ENCODE results near the gene MEGF8.

MEGF8 gene

DNA sequence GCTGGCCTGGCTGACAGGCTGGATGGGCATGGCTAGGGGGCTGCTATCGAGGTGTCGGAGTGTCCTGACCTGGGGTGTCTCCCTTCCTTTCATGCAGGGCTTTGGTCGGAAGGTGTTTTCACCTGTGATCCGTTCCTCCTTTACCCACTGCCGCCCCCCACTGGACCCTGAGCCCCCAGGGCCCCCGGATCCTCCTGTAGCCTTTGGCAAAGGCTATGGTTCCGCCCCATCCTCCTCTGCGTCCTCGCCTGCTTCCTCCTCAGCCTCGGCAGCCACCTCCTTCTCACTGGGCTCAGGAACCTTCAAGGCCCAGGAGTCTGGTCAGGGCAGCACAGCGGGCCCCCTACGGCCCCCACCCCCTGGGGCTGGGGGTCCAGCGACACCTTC, 35.3 kb upstream of the MEGF8 start:
- TF ChIP-seq CTCF (IDR thresholded peaks at IDR 0.05; ENCODE audit: extremely low read depth, insufficient read depth, missing control alignments), result no peak
- in situ Hi-C loops (cut with MboI; ENCODE audit: low pct_unique_long_range_greater_than_20kb, low sequenced_read_pairs, unreplicated experiment), result loop anchor here (25.0 kb wide), 1 partner anchor 178 kb away; no protein-coding TSS in a partner anchor
- no peak for DNase-seq (ENCODE audit: low spot score)

- in situ Hi-C loops (cut with MboI; ENCODE audit: low pct_unique_long_range_greater_than_20kb, low sequenced_read_pairs, unreplicated experiment), result loop anchor here (25.0 kb wide), 1 partner anchor 178 kb away; no protein-coding TSS in a partner anchor
- DNase-seq (ENCODE audit: low spot score), result no peak
- TF ChIP-seq CTCF (IDR thresholded peaks at IDR 0.05; ENCODE audit: extremely low read depth, insufficient read depth, missing control alignments), result peak; percentile 44
Observed at GRCh38 chr19:42290523-42291434, 34.7 kb upstream of the MEGF8 start.

- TF ChIP-seq CTCF (IDR thresholded peaks at IDR 0.05; ENCODE audit: extremely low read depth, insufficient read depth, missing control alignments), result no peak
- DNase-seq (ENCODE audit: low spot score), result no peak
- in situ Hi-C loops (cut with MboI; ENCODE audit: low pct_unique_long_range_greater_than_20kb, low sequenced_read_pairs, unreplicated experiment), result loop anchor here (25.0 kb wide), 1 partner anchor 179 kb away; no protein-coding TSS in a partner anchor
Observed at GRCh38 chr19:42291435-42291810, 34.0 kb upstream of the MEGF8 start.

GRCh38 chr19:42292042-42292960, 33.1 kb upstream of the MEGF8 start:
- TF ChIP-seq CTCF (IDR thresholded peaks at IDR 0.05; ENCODE audit: extremely low read depth, insufficient read depth, missing control alignments), result no peak
- DNase-seq (ENCODE audit: low spot score), result no peak
- in situ Hi-C loops (cut with MboI; ENCODE audit: low pct_unique_long_range_greater_than_20kb, low sequenced_read_pairs, unreplicated experiment), result loop anchor here (25.0 kb wide), 1 partner anchor 180 kb away; no protein-coding TSS in a partner anchor

- TF ChIP-seq CTCF (IDR thresholded peaks at IDR 0.05; ENCODE audit: extremely low read depth, insufficient read depth, missing control alignments), result no peak
- in situ Hi-C loops (cut with MboI; ENCODE audit: low pct_unique_long_range_greater_than_20kb, low sequenced_read_pairs, unreplicated experiment), result loop anchor here (25.0 kb wide), 1 partner anchor 181 kb away; no protein-coding TSS in a partner anchor
- no peak for DNase-seq (ENCODE audit: low spot score)
Observed at GRCh38 chr19:42292963-42293362, 32.5 kb upstream of the MEGF8 start.

GRCh38 chr19:42293540-42293939, 31.9 kb upstream of the MEGF8 start:
- in situ Hi-C loops (cut with MboI; ENCODE audit: low pct_unique_long_range_greater_than_20kb, low sequenced_read_pairs, unreplicated experiment), result loop anchor here (25.0 kb wide), 1 partner anchor 181 kb away; no protein-coding TSS in a partner anchor
- no peak for TF ChIP-seq CTCF (IDR thresholded peaks at IDR 0.05; ENCODE audit: extremely low read depth, insufficient read depth, missing control alignments)
- DNase-seq (ENCODE audit: low spot score), result no peak
